ENCODE results near the gene PLXDC2. TPM values are rescaled to one million over a fixed set of nuclear protein-coding genes. Genes with fewer than 3 reads are reported as not detected.

Gene PLXDC2
- total RNA-seq, 1 experiment from 2014 or later: 38.7 TPM

- WGBS (ENCODE audit: extremely low coverage, insufficient read length, low lambda C conversion rate): no CpG with 5 or more reads among the region's 3 CpGs
Observed at GRCh38 chr10:20029523-20029922, 213.3 kb downstream of the PLXDC2 start.

More at GRCh38 chr10:20029523-20029922, 213.3 kb downstream of the PLXDC2 start:
- H3K9me3 Mint-ChIP-seq: no peaks in the 10 kb centered on the region
- no peaks in the 10 kb centered on the region for H3K27me3 Mint-ChIP-seq (ENCODE audit: low read depth)
- H3K4me1 ChIP-seq (ENCODE audit: insufficient read depth, low read length): peaks cover 4% of the 10 kb centered on the region; the same call in 1 of the 2 replicates
- H2BK5ac ChIP-seq (ENCODE audit: insufficient read length, low read length): no peak overlapping the region
- H2BK120ac ChIP-seq (ENCODE audit: low read depth, low read length, poor library complexity, severe bottlenecking): no peak overlapping the region
- H3T11ph ChIP-seq (ENCODE audit: low read length): no peak overlapping the region
- no peak for TF ChIP-seq CTCF (conservative IDR thresholded peaks at IDR 0.05)
- H3K4me2 ChIP-seq (ENCODE audit: insufficient read depth, insufficient read length, low read length): no peak overlapping the region
- H2BK15ac ChIP-seq (ENCODE audit: low read depth, low read length): no peak overlapping the region
- H3K18ac ChIP-seq (ENCODE audit: insufficient read length, low read depth, low read length): no peak overlapping the region
- no peaks in the 10 kb centered on the region for H4K20me1 ChIP-seq (ENCODE audit: control insufficient read depth, insufficient read depth, insufficient read length)
- H2AK5ac ChIP-seq (ENCODE audit: insufficient read length, low read length): no peak overlapping the region
- peaks cover 4% of the 10 kb centered on the region; the same call in 1 of the 2 replicates for H3K79me2 ChIP-seq (ENCODE audit: insufficient read depth, low read length)
- H3K23me2 ChIP-seq (ENCODE audit: insufficient read length, low read depth, low read length, poor library complexity, severe bottlenecking): no peaks in the 10 kb centered on the region
- H3K27ac ChIP-seq (ENCODE audit: insufficient read length, low read depth, low read length): no peak overlapping the region
- no peaks in the 10 kb centered on the region for H3K36me3 Mint-ChIP-seq (ENCODE audit: insufficient read depth in 1 of 3, low read depth in 3 of 3)
- H3K4me1 Mint-ChIP-seq: peaks cover 21 to 32% of the 10 kb centered on the region in 2 experiments
- no peak overlapping the region for H2AFZ ChIP-seq (ENCODE audit: low read length)
- H3K79me1 ChIP-seq (ENCODE audit: insufficient read depth, low read depth, low read length, poor library complexity, severe bottlenecking): peaks cover 3% of the 10 kb centered on the region
- H3K9me3 ChIP-seq (ENCODE audit: control insufficient read depth, low read depth, low read length): no peaks in the 10 kb centered on the region
- no peak overlapping the region for H3K4ac ChIP-seq (ENCODE audit: low read depth, low read length)
- DNase-seq: no peak
- H3K4me3 Mint-ChIP-seq: no peak overlapping the region
- H3K56ac ChIP-seq (ENCODE audit: insufficient read length, low read depth, low read length): no peak overlapping the region
- H2BK20ac ChIP-seq (ENCODE audit: low read depth, low read length, poor library complexity, severe bottlenecking): no peak overlapping the region
- H4K91ac ChIP-seq (ENCODE audit: insufficient read length, low read depth, low read length): no peak overlapping the region
- peak overlapping the region in 1 of 3 experiments; percentile 76; a peak in 1 of 7 replicates for H3K27ac Mint-ChIP-seq
- no peak overlapping the region for H3K14ac ChIP-seq (ENCODE audit: insufficient read depth, low read length)
- H3K23ac ChIP-seq (ENCODE audit: insufficient read length, low read depth, low read length): no peak overlapping the region
- no peak overlapping the region for H2BK12ac ChIP-seq (ENCODE audit: insufficient read length, low read depth, low read length)
- no peak overlapping the region for H4K8ac ChIP-seq (replicated peaks; ENCODE audit: insufficient read length, low read depth, low read length)
- no peaks in the 10 kb centered on the region for H3K27me3 ChIP-seq (ENCODE audit: insufficient read depth, low read length)
- no peak overlapping the region for H3K9ac ChIP-seq (ENCODE audit: extremely low read depth, insufficient read length, low read length)
- no peak overlapping the region for H4K5ac ChIP-seq (ENCODE audit: insufficient read length, low read depth, low read length)

Measured in H9 (cell line).